Activated T-helper 9 cell treated with anti-CD3 and anti-CD28 coated beads, Interleukin-2, amount 50 U/mL, for 16 hours (primary cell): Measurements from ENCODE around the gene ABTB2.

Source experiments
- DNase-seq: peaks from one replicate; pipeline ENCODE4 v3.0.0-alpha.2; 2020; ENCODE audit warnings: low read depth

Gene ABTB2

DNA sequence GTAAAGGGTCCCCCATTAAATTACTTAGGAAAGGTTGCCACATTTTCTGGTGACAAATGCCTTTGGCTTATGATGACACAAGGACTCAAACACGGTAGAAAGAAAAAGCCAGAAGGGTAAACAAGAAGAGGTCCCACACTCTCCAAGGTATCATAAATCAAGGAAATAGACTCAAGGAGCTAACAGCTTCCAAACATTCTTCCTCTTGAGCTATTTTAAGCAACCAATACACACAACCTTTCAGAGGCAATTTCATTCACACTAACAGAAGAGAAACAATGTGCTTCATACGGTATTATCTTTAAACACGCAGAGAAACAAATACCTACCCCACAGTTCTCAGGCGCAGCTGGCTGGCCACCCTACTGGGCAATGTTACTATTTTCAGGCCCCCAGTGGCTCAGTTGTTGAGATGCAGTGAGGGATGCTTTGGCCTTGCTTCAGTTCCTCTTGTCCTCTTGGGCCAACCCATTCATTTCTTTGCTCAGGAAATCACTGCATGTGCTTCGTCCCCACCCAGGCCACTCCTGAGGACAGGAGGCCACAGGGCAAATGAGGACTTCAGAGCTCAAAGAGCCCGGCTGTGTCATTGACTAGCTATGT lies 15.8 kb downstream of the ABTB2 start:
- DNase-seq, result no peak

GRCh38 chr11:34341096-34341495 lies 16.7 kb downstream of the ABTB2 start:
- no peak for DNase-seq

- no peak for DNase-seq
Observed at GRCh38 chr11:34340653-34341052, 17.2 kb downstream of the ABTB2 start.

DNA sequence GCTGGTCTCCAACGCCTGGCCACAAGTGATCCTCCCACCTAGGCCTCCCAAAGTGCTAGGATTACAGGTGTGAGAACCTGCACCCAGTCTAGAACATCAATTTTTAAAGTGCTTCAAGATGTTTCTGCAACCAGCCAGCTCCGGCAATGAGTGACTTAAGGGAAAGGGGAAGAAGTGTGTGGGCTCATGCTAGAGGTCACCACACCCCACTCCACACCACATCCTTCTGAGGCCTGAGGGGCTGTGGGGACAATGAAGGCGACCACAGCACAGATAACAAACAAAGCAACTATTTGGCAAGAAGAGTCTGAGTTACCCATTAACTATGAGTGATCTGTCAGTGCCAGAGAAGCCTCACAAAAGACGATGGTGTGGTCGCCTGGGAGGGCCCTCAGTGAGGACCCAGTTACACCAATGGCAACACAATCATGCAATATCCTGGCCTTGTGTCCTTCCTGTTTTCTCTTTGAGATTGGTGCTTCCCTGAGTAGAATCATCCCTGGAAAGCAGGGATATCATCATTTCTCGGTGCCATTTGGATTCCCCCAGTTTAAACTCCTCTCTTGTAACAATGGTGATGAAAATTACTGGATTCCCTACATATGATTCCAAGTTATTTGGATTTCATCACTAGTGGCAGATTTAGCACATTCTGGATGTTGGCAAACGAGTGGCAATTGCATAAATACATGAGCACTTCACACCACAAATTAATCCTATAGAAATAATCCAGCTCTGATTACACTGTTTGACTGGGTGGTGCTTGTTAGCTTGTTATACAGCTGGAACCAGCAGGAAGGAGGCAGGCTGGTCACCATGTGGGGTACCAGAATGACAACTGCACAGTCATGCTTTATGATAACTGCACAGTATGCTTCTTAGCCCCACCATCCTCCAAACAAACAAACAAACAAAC lies 18.4 kb downstream of the ABTB2 start:
- no peak for DNase-seq

DNA sequence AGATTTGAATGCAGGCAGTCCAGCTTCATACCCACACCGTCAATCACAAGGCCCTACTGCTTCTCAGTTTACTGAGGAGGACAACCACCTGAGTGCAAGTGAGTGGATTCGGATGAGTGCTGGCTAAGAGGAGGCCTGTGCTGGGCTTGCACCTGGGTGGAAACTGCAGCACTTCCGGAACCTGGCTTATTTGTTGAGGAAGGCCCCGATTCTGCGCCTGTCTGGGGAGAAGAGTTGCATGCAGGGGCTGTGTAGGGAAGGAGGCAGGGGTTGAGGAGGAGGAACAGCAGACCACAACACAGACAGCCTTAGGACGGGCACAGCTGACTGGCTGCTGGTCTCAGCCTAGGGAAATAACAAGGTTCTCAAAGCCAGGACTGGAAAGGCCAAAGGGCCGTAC lies 20.8 kb downstream of the ABTB2 start:
- DNase-seq, result no peak

DNA sequence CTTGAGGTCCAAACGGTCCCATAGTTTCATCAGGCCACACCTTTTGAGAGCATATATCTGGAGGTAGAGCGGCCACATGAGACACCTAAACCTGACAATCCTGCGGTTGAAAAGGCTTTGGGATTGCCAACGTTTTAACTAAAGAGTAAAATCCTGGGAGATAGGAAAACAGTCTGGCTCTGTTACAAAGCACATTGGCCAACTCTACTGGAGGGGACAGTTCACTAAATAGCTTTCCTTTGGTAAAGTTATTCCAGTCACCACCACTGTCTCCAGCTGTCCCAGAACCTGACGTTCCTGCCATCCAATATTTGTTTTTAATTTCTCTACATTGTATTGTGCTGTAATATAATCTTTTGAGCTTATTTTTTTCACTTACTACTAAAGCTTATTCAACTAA lies 22.0 kb downstream of the ABTB2 start:
- no peak for DNase-seq

- no peak for DNase-seq
Observed at GRCh38 chr11:34335331-34335730, 22.5 kb downstream of the ABTB2 start.

GRCh38 chr11:34333787-34334186 lies 24.0 kb downstream of the ABTB2 start:
- no peak for DNase-seq

GRCh38 chr11:34332524-34332923 lies 25.3 kb downstream of the ABTB2 start:
- DNase-seq, result no peak

DNA sequence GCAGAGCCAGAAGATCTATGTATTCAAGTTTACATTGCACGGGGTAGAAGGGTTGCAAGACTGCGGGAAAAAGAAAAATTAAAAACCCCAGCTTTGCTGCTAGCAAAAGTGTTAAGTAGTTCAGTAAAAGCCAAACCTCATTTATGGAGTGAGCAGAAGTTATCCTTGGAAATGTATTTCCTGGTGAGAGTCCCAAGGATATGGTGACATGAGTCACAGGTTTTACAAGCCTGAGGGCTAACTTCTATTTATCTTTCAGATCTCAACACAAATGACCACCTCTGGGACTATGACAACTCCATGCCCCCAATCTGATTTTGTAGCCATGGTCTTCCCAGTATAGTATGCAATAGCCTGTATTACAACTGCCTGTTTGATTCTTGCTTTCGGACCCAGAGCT lies 26.1 kb downstream of the ABTB2 start:
- no peak for DNase-seq

DNA sequence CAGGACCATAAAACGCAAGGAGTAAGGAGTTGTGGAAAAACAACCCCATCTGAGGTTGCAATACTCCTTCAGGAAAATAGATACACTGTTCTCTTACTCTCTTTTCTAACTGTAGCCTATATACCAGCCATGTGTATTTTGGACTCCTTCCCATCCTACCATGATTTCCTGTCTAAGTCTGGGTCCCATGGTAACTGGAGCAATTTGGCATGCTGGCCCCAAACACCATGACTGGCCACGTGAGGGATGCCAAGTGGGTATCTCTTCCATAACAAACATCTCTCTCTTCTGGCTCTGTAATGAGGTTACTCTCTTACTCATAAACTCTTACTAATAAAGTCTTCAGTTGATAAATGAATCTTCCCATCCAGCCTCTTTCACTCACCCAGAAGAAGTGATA lies 26.5 kb downstream of the ABTB2 start:
- DNase-seq, result no peak

- no peak for DNase-seq
Observed at GRCh38 chr11:34330653-34331052, 27.2 kb downstream of the ABTB2 start.

DNA sequence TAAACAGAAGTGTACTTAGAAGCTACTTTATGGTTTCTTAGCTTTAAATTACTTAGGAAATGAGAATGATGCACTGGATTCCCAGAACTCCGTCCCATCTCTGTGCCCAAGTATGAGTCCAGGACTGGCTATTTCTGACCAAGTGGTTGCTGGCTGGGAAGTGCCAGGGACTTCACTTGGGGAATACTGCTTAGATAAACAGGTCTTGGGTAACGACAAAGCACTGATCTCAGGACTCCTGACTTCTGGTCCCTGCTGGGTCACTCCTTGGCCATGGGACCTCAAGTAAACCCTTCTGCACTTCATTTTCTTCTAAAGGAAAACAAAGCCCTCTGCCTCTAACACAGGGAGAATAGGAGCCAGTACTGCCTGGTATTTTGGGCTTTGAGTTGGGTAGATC lies 27.9 kb downstream of the ABTB2 start:
- no peak for DNase-seq

GRCh38 chr11:34328632-34328910 lies 29.2 kb downstream of the ABTB2 start:
- DNase-seq, result no peak

GRCh38 chr11:34327804-34328631 lies 29.8 kb downstream of the ABTB2 start:
- DNase-seq, result no peak

DNA sequence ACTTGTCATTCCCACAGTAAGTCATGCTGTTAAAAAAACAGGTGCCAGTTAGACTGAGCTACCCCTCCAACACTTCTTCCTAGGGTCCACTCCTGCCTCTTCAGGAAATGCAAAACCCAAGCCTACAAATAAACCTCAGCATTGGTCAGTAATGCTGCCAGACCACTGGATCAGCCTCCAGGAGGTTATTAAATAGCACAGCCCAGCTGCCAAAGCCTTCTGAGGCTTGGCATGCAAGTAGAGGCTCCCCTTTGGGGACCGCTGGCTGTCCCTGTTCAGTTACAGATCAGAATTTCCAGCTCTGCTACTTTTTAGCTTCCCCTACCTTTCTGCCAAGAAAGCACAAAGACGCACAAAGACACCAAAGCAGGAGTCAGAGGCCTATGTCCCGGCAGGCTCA lies 33.3 kb downstream of the ABTB2 start:
- no peak for DNase-seq

- no peak for DNase-seq
Observed at GRCh38 chr11:34323601-34324000, 34.2 kb downstream of the ABTB2 start.

- no peak for DNase-seq
Observed at GRCh38 chr11:34318111-34319037, 39.4 kb downstream of the ABTB2 start.

DNA sequence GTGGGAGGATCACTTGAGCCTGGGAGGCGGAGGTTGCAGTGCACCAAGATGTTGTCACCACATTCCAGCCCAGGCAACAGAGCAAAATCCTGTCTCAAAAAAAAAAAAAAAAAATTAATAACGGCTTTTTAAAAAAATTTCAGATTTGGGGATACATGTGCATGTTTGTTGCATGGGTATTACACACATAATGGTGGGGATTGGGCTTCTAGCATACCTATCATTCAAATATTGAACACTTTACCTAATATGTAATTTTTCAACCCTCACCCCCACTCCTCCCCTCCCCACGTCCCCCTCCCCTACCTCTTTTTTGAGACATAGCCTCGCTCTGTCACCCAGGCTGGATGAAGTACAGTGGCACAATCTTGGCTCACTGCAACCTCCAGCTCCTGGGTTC lies 40.1 kb downstream of the ABTB2 start:
- DNase-seq, result no peak

DNA sequence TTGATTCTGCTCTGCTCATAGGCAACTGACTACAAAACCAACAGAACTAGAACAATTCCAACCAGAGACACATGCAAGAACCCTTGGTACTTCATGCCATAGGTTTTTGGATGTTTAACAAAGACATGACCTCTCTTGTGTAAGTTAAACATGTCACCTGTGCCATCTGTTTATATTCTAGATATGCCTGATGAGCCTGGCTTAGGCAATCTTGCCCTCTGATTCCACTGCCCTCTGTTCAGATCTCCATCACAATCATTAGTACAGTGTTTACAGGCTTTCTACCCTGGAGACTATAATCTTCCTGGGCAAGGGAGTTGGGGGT lies 40.8 kb downstream of the ABTB2 start:
- DNase-seq, result no peak

DNA sequence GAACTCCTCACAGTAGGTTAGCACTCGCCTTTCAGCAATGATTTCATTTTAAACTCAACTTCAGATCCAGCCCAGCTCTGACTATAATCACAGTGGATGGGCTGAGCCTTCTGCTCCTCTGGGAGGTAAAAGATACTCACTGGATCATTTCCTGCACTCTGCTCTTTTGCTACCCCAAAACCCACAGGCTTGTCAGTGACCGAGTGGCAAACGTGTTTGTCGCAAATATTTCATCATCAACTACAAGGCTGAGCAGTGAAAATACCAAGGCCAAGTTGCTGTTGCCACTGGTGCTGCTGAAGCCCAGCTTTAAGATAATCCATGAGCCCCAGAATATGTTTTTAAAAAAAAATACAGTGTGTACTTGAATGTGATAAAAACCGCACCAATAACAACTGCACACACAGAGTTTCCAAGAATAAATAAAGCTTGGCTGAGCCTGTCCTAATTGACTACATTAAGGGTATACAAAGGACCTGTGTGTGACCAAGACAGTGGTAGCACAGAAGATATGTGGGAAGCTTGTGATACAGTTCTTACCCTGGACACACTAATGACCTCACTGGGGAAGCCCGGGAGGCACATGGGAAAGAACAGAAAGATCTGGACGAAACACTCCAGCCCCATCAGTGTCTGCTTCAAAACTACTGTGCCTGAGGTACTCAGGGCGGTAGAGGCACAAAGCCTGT lies 41.3 kb downstream of the ABTB2 start:
- DNase-seq, result no peak

GRCh38 chr11:34315394-34315793 lies 42.4 kb downstream of the ABTB2 start:
- DNase-seq, result no peak
